ENCODE results near the gene CXCR6.

Gene CXCR6

GRCh38 chr3:45944830-45945620 is 1.8 kb downstream of the CXCR6 start:
- TF ChIP-seq REST (IDR thresholded peaks at IDR 0.05; ENCODE audit: low read depth), result no peak
- no peak for TF ChIP-seq EGR1 (IDR thresholded peaks at IDR 0.05)
- TF ChIP-seq EP300 (IDR thresholded peaks at IDR 0.05; ENCODE audit: borderline replicate concordance), result no peak
- no peak for TF ChIP-seq TEAD4 (IDR thresholded peaks at IDR 0.05)

DNA sequence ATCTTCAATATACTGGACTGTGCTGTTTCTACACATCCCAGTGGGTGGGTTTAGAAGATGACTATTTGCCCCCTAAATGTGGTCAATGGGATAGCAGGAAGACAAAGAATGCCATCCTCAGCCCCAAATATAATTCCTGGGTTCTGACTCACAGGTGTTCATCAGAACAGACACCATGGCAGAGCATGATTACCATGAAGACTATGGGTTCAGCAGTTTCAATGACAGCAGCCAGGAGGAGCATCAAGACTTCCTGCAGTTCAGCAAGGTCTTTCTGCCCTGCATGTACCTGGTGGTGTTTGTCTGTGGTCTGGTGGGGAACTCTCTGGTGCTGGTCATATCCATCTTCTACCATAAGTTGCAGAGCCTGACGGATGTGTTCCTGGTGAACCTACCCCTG is 3.0 kb downstream of the CXCR6 start:
- TF ChIP-seq REST (IDR thresholded peaks at IDR 0.05; ENCODE audit: low read depth) (no peak), TCF12 (IDR thresholded peaks at IDR 0.05; ENCODE audit: low read depth) (no peak), RAD21 (IDR thresholded peaks at IDR 0.05; ENCODE audit: low read depth) (no peak), CEBPB (IDR thresholded peaks at IDR 0.05) (no peak), YY1 (IDR thresholded peaks at IDR 0.05; ENCODE audit: low read depth) (no peak), EP300 (IDR thresholded peaks at IDR 0.05; ENCODE audit: borderline replicate concordance) (no peak), CREB1 (IDR thresholded peaks at IDR 0.05; ENCODE audit: low read depth) (no peak), TAF1 (IDR thresholded peaks at IDR 0.05; ENCODE audit: low read depth) (no peak), TEAD4 (IDR thresholded peaks at IDR 0.05) (no peak), EGR1 (IDR thresholded peaks at IDR 0.05) (no peak), FOXM1 (IDR thresholded peaks at IDR 0.05; ENCODE audit: borderline replicate concordance, low read depth) (no peak), ZBTB7A (IDR thresholded peaks at IDR 0.05; ENCODE audit: low read depth) (no peak), MAX (IDR thresholded peaks at IDR 0.05) (no peak)
- TF ChIP-seq, protein P1, sequence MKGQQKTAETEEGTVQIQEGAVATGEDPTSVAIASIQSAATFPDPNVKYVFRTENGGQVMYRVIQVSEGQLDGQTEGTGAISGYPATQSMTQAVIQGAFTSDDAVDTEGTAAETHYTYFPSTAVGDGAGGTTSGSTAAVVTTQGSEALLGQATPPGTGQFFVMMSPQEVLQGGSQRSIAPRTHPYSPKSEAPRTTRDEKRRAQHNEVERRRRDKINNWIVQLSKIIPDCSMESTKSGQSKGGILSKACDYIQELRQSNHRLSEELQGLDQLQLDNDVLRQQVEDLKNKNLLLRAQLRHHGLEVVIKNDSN (IDR thresholded peaks at IDR 0.05), result no peak

DNA sequence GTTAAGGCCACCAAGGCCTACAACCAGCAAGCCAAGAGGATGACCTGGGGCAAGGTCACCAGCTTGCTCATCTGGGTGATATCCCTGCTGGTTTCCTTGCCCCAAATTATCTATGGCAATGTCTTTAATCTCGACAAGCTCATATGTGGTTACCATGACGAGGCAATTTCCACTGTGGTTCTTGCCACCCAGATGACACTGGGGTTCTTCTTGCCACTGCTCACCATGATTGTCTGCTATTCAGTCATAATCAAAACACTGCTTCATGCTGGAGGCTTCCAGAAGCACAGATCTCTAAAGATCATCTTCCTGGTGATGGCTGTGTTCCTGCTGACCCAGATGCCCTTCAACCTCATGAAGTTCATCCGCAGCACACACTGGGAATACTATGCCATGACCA is 3.6 kb downstream of the CXCR6 start:
- TF ChIP-seq NFIC (IDR thresholded peaks at IDR 0.05) (no peak), MAX (IDR thresholded peaks at IDR 0.05) (no peak), CEBPB (IDR thresholded peaks at IDR 0.05) (no peak), TAF1 (IDR thresholded peaks at IDR 0.05; ENCODE audit: low read depth) (no peak)

DNA sequence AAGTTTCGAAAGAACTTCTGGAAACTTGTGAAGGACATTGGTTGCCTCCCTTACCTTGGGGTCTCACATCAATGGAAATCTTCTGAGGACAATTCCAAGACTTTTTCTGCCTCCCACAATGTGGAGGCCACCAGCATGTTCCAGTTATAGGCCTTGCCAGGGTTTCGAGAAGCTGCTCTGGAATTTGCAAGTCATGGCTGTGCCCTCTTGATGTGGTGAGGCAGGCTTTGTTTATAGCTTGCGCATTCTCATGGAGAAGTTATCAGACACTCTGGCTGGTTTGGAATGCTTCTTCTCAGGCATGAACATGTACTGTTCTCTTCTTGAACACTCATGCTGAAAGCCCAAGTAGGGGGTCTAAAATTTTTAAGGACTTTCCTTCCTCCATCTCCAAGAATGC is 4.1 kb downstream of the CXCR6 start:
- TF ChIP-seq TEAD4 (IDR thresholded peaks at IDR 0.05), result no peak
- no peak for TF ChIP-seq RAD21 (IDR thresholded peaks at IDR 0.05; ENCODE audit: low read depth)
- no peak for TF ChIP-seq YY1 (IDR thresholded peaks at IDR 0.05; ENCODE audit: low read depth)
- TF ChIP-seq CREB1 (IDR thresholded peaks at IDR 0.05; ENCODE audit: low read depth), result no peak
- TF ChIP-seq, protein P1 (IDR thresholded peaks at IDR 0.05), result no peak
- TF ChIP-seq CEBPB (IDR thresholded peaks at IDR 0.05), result no peak
- no peak for TF ChIP-seq REST (IDR thresholded peaks at IDR 0.05; ENCODE audit: low read depth)
- TF ChIP-seq ZBTB7A (IDR thresholded peaks at IDR 0.05; ENCODE audit: low read depth), result no peak
- TF ChIP-seq NFIC (IDR thresholded peaks at IDR 0.05), result no peak
- no peak for TF ChIP-seq TCF12 (IDR thresholded peaks at IDR 0.05; ENCODE audit: low read depth)
- no peak for TF ChIP-seq TAF1 (IDR thresholded peaks at IDR 0.05; ENCODE audit: low read depth)
- no peak for TF ChIP-seq FOXM1 (IDR thresholded peaks at IDR 0.05; ENCODE audit: borderline replicate concordance, low read depth)
- no peak for TF ChIP-seq EP300 (IDR thresholded peaks at IDR 0.05; ENCODE audit: borderline replicate concordance)

Measured in Ishikawa (cell line).